HG03139 (cell line): ENCODE results near the gene ACOX3.

Experiments used
- ATAC-seq: cut with Tn5 transposase; IDR thresholded peaks from one replicate; pipeline ENCODE4 v1.9.1; 2021; ENCODE audit not compliant: unreplicated experiment

Gene ACOX3

GRCh38 chr4:8376361-8377102 is 64.0 kb downstream of the ACOX3 start:
- no peak for ATAC-seq

- no peak for ATAC-seq
Measured at GRCh38 chr4:8374851-8375649, 65.5 kb downstream of the ACOX3 start.

- ATAC-seq: no peak
Measured at GRCh38 chr4:8373973-8374545, 66.5 kb downstream of the ACOX3 start.

DNA sequence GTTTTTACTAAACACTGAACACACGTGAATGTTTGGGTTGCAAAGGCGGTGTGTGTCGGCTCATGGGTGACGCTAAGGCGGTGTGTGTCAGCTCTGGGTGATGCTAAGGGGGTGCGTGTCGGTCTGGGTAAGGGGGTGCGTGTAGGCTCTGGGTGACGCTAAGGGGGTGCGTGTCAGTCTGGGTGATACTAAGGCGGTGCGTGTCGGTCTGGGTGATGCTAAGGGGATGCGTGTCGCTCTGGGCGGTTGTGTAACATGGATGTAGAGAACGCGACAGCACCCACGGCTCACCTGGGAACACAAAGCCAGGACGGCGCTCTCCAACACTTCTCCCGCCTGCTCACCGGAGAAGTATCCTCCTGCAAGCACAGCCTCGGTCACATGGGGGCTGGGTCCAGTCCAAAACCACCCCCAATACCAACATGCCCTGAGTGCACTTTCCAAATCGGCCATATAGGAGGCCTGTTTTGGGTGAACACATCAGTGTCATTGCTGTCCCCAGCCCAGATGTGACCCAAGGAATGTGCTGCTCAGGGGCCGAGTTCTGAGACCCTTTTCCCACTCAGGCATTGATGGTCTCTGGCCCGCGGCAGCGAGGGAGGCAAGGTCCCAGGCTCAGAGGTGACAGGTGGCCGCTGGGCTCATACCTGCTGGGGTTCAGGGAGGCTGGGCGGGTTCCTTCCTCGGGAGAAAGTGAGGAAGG is 67.1 kb downstream of the ACOX3 start:
- ATAC-seq: no peak

DNA sequence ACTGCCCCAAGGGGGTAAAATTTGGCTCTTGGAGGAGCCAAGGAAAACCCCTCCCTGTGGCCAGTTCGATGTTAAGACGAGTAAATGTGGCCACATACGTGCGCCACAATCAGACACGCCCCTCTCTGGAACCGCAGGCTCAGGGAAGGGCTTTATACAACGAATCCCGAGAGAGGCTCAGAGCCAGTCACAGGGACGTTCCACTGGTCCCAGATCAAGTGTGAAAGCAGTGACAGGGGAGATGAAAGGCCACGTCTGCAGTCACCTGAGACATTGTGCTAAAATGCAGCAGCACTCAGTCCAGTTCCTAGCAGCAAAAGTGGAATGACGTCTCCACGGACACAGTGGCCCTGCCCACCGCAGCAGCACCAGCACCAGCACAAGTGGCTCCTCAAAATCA is 68.0 kb downstream of the ACOX3 start:
- ATAC-seq: no peak

- no peak for ATAC-seq
Measured at GRCh38 chr4:8371596-8371995, 68.9 kb downstream of the ACOX3 start.

- no peak for ATAC-seq
Measured at GRCh38 chr4:8370835-8371595, 69.5 kb downstream of the ACOX3 start.

GRCh38 chr4:8370106-8370787 is 70.3 kb downstream of the ACOX3 start:
- ATAC-seq: no peak

DNA sequence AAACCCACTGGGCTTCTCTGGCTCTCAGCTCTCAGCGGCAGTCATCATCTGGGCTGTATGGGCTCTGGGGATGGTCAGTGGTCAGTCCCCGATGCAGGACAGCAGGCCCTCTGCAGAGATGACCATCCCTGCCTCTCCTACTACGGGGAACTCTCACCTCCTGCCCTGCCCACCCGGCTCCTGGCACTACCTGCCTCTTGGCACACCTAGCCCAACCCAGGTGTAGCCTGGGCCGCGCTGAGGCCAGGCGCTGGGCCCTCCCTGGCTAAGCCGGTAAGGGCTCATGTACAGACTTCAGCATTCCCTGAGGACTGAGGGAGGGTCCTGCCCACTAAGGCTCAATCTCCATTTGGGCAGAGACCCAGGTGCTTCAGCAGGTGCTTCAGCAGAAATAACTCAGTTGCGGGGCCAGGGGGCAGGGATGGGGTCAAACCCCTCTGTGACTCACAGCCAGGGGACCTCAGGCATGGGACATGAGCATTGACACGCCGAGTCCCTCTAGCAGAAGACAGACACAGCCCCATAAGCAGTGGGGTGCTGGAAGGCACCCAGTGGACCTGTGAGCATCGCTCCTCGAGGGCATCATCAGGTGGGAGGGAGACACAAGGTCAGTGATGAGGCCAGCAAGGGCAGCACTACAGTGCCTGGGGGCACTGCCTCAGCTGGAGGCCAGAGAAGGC is 71.0 kb downstream of the ACOX3 start:
- no peak for ATAC-seq

GRCh38 chr4:8368998-8369397 is 71.5 kb downstream of the ACOX3 start:
- ATAC-seq: no peak

DNA sequence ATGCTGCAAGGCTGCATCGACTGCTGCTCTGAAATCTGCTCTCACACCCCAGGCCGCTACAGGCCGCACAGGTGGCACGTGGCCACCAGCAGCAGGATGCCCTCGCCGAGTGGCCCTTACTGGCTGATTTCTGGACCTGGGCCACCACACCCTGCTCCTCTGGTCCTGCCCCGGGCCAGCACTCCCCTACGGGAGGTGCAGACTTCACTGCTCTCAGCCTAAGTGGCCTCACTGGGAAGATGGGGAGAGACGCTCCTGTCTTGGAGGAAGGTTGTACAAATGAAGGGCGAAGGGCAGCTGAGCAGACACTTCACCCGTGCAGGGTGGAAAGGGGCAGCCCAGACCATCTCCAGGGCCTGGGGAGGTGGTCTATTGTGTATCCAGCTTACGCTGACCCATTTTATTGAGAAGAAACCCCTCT is 72.5 kb downstream of the ACOX3 start:
- no peak for ATAC-seq

- no peak for ATAC-seq
Measured at GRCh38 chr4:8366601-8367000, 73.9 kb downstream of the ACOX3 start.

GRCh38 chr4:8365951-8366350 is 74.6 kb downstream of the ACOX3 start:
- ATAC-seq: no peak

DNA sequence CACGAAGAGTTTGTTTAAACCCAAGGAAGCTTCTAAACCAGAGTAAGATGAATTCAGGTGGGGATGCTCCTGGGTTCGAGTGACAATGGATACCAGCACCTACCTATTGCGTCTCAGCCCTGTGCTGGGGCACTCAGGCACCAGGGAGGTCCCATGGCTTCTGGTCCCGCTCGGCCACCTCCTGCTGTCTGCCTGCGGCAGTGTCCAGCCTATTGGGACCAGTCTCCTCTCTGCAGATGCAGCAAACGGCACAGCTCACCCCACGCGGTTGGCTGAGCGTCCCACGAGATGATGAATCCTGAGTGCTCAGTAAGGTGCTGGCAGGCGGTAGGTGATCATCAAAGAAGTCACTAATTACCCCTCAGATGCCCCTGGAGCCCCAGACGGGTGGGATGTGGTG is 75.2 kb downstream of the ACOX3 start:
- no peak for ATAC-seq

DNA sequence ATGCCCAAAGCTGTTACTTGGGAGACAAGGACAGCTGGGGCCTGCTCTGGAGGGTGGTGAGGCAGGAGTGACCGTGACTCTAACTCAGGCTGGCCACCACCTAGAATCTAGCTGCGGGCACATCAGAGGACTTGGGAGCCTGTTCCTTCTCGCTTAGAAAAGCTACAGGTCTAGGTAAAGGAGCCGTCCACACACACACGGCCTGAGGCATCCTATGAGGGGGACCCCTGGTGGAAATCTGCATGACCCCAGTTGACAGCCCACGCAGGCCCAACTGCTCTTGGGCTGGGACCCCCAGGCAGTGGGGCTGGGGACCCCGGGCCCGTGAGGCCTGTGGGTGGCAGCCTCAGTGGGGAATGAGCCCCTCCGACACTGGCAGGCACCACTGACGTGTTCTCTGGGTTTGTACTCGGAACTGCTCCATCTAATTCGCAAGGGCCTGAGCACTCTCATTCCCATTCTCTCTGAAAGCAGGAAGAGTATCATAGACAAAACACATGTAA is 75.6 kb downstream of the ACOX3 start:
- ATAC-seq: no peak

- no peak for ATAC-seq
Measured at GRCh38 chr4:8364141-8364540, 76.4 kb downstream of the ACOX3 start.

DNA sequence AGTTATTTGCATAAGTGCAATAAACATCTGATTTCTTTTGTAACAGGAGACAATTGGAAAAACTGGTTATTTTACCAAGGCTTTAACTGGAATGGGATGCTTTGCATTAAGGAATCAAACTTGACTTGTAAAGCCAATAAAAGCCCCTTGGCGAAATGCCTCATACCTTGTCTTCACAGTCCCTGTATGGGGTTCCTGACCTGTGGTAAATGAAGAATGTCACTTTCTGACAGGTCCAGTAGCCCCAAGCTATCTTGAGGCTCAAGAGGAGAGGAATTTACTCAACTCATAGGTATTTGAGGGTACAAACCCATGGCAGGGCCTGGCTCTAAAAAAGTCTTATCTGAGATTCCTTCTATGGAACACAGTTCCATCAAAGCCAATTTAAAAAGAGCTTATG is 78.0 kb downstream of the ACOX3 start:
- no peak for ATAC-seq

GRCh38 chr4:8359193-8359592 is 81.3 kb downstream of the ACOX3 start:
- ATAC-seq: no peak

DNA sequence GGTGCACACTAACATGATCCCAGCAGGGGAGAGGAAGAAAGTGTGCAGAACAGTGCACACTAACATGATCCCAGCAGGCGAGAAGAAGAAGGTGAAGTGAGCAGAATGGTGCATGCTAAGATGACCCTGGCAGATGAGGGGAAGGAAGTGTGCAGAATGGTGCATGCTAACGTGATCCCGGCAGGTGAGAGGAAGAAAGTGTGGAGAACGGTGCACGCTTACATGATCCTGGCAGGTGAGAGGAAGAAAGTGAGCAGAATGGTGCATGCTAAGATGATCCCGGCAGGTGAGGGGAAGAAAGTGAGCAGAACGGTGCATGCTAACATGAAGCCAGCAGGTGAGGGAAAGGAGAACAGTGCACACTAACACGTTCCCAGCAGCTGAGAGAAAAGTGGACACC is 83.7 kb downstream of the ACOX3 start:
- no peak for ATAC-seq
